GM18498 (cell line): ENCODE data around the gene IZUMO1R.
"Not testable (repeated sequence)": the region's sequence is repeated elsewhere in the genome, so short reads cannot be mapped to it uniquely, and the experiment has no call there.

Experiments
- ATAC-seq: cut with Tn5 transposase; IDR thresholded peaks from one replicate; pipeline ENCODE4 v1.9.1; 2021; ENCODE audit warnings: mild to moderate bottlenecking, moderate library complexity; ENCODE audit not compliant: unreplicated experiment

Gene IZUMO1R

GRCh38 chr11:94303966-94304958 lies at the start of gene IZUMO1R:
IZUMO1R (plus strand) TSS chr11:94304580; CDS start chr11:94305637, 1,057 bp downstream.
- no peak for ATAC-seq

GRCh38 chr11:94271885-94272372 lies 32.5 kb upstream of the IZUMO1R start:
- peak; percentile 81 for ATAC-seq

GRCh38 chr11:94272738-94273313 lies 31.6 kb upstream of the IZUMO1R start:
- peak; percentile 52 for ATAC-seq

- no peak for ATAC-seq
Observed at GRCh38 chr11:94275961-94276360, 28.4 kb upstream of the IZUMO1R start.

- no peak for ATAC-seq
Observed at GRCh38 chr11:94276943-94277342, 27.4 kb upstream of the IZUMO1R start.

- not testable (repeated sequence) for ATAC-seq
Observed at GRCh38 chr11:94278207-94278606, 26.2 kb upstream of the IZUMO1R start.

- ATAC-seq, result no peak
Observed at GRCh38 chr11:94279996-94280395, 24.4 kb upstream of the IZUMO1R start.

GRCh38 chr11:94281324-94281723 lies 23.1 kb upstream of the IZUMO1R start:
- no peak for ATAC-seq

- ATAC-seq, result no peak
Observed at GRCh38 chr11:94283678-94284077, 20.7 kb upstream of the IZUMO1R start.

GRCh38 chr11:94295534-94295933 lies 8.8 kb upstream of the IZUMO1R start:
- ATAC-seq, result no peak

- no peak for ATAC-seq
Observed at GRCh38 chr11:94297985-94298576, 6.3 kb upstream of the IZUMO1R start.

- ATAC-seq, result no peak
Observed at GRCh38 chr11:94302776-94303175, 1.6 kb upstream of the IZUMO1R start.

GRCh38 chr11:94305146-94305545 lies 766 bp downstream of the IZUMO1R start:
- no peak for ATAC-seq

GRCh38 chr11:94307101-94307791 lies 2.9 kb downstream of the IZUMO1R start:
- ATAC-seq, result no peak

- no peak for ATAC-seq
Observed at GRCh38 chr11:94308024-94308423, 3.6 kb downstream of the IZUMO1R start.

GRCh38 chr11:94309757-94310156 lies 5.4 kb downstream of the IZUMO1R start:
- no peak for ATAC-seq

- no peak for ATAC-seq
Observed at GRCh38 chr11:94310191-94310875, 6.0 kb downstream of the IZUMO1R start.

GRCh38 chr11:94312339-94312738 lies 8.0 kb downstream of the IZUMO1R start:
- ATAC-seq, result no peak

- no peak for ATAC-seq
Observed at GRCh38 chr11:94314064-94314463, 9.7 kb downstream of the IZUMO1R start.

- no peak for ATAC-seq
Observed at GRCh38 chr11:94315664-94316063, 11.3 kb downstream of the IZUMO1R start.
